SK-N-SH (cell line): ENCODE results near the gene PIMREG. TPM values are rescaled to one million over a fixed set of nuclear protein-coding genes. Genes with fewer than 3 reads are reported as not detected.

Experiments
- CTCF ChIA-PET: fragments of 300-600, 350-600 bp; formaldehyde crosslinking; extraction: SDS; loops from one replicate; lab custom pipeline; 2021; lab: Yijun Ruan, JAX
- POLR2A ChIA-PET: fragments of 350-600 bp; sonication (Branson Sonifier 250); formaldehyde crosslinking; extraction: SDS; loops from one replicate; lab custom pipeline; 2020; ENCODE audit warnings: antibody characterized with exemption, inconsistent platforms; lab: Yijun Ruan, JAX
- DNase-seq: peaks from one replicate; pipeline ENCODE4 v3.0.0; 2012
- H2AFZ ChIP-seq: fragments of 200-600 bp; sonication (generic); 2 replicates; pipeline ENCODE4 v1.8.1; 2016; ENCODE audit warnings: antibody characterized with exemption, mild to moderate bottlenecking, low read depth
- H3F3A ChIP-seq: fragments of 200-600 bp; sonication (generic); replicated peaks from 2 replicates; pipeline ENCODE3; 2016; ENCODE audit warnings: antibody characterized with exemption, mild to moderate bottlenecking; ENCODE audit not compliant: insufficient read depth
- H3K27ac ChIP-seq, 2 experiments: fragments of 200-500 bp in 1 of 2; fragments of 200-600 bp in 1 of 2; sonication (Bioruptor generic) in 1 of 2; sonication (generic), shearing (Covaris generic) in 1 of 2; 2 replicates each; pipeline versions ENCODE4 v1.5.1 to v1.6.1; 2014 to 2016; ENCODE audit warnings: low read depth in 2 of 2, inconsistent platforms in 1 of 2, low read length in 1 of 2, mild to moderate bottlenecking in 1 of 2, mixed read lengths in 1 of 2
- H3K27me3 ChIP-seq: fragments of 200-600 bp; sonication (generic), shearing (Covaris generic); 2 replicates; pipeline ENCODE4 v1.6.1; 2016; ENCODE audit warnings: mixed run types; ENCODE audit not compliant: insufficient read depth
- H3K36me3 ChIP-seq, 2 experiments: fragments of 200-500 bp in 1 of 2; fragments of 200-600 bp in 1 of 2; sonication (Bioruptor generic) in 1 of 2; sonication (generic) in 1 of 2; replicated peaks in 1 of 2; 2 replicates each; pipeline versions ENCODE3 to v1.5.1; 2014 to 2016; ENCODE audit warnings: low read length in 1 of 2, mild to moderate bottlenecking in 1 of 2; ENCODE audit not compliant: insufficient read depth in 2 of 2, control insufficient read depth in 1 of 2
- H3K4me1 ChIP-seq, 2 experiments: fragments of 200-500 bp in 1 of 2; fragments of 200-600 bp in 1 of 2; sonication (Bioruptor generic) in 1 of 2; sonication (generic), shearing (Covaris generic) in 1 of 2; 2 replicates each; pipeline versions ENCODE4 v1.5.1 to v1.6.1; 2014 to 2016; ENCODE audit warnings: low read depth in 1 of 2, low read length in 1 of 2, mixed run types in 1 of 2; ENCODE audit not compliant: insufficient read depth in 2 of 2, control insufficient read depth in 1 of 2
- H3K4me2 ChIP-seq: fragments of 200-600 bp; sonication (generic), shearing (Covaris generic); 2 replicates; pipeline ENCODE4 v1.6.1; 2017; ENCODE audit warnings: mixed run types
- H3K4me3 ChIP-seq, 2 experiments: fragments of 200-500 bp in 1 of 2; fragments of 200-600 bp in 1 of 2; sonication (Bioruptor generic) in 1 of 2; sonication (generic), shearing (Covaris generic) in 1 of 2; 2 replicates each; pipeline versions ENCODE4 v1.5.1 to v1.8.1; 2014 to 2016; ENCODE audit warnings: low read depth in 2 of 2, inconsistent platforms in 1 of 2, low read length in 1 of 2, mild to moderate bottlenecking in 1 of 2, mixed read lengths in 1 of 2, moderate library complexity in 1 of 2
- H3K79me2 ChIP-seq: fragments of 200-600 bp; sonication (generic); 2 replicates; pipeline ENCODE4 v1.8.1; 2017; ENCODE audit warnings: mild to moderate bottlenecking; ENCODE audit not compliant: insufficient read depth
- H3K9ac ChIP-seq: fragments of 200-600 bp; sonication (generic); 2 replicates; pipeline ENCODE4 v1.6.1; 2017; ENCODE audit warnings: mixed run types
- H3K9me2 ChIP-seq: fragments of 200-600 bp; sonication (generic); 2 replicates; pipeline ENCODE4 v1.6.1; 2017; ENCODE audit warnings: mixed run types
- H3K9me3 ChIP-seq: fragments of 200-600 bp; sonication (generic); 2 replicates; pipeline ENCODE4 v1.6.1; 2017; ENCODE audit warnings: mixed run types, mild to moderate bottlenecking, moderate library complexity
- H4K20me1 ChIP-seq: fragments of 200-600 bp; sonication (generic); 2 replicates; pipeline ENCODE4 v1.6.1; 2017; ENCODE audit warnings: mild to moderate bottlenecking, mixed run types; ENCODE audit not compliant: insufficient read depth
- EP300 ChIP-seq, 2 experiments: IDR thresholded peaks; 2 replicates each; pipeline versions ENCODE4 v1.4.0 to v1.6.1; 2012; ENCODE audit warnings: borderline replicate concordance in 1 of 2, low read depth in 1 of 2, low read length in 1 of 2
- FOSL2 ChIP-seq: IDR thresholded peaks from 2 replicates; pipeline ENCODE4 v1.4.0; 2012; ENCODE audit warnings: low read depth, mild to moderate bottlenecking, moderate library complexity, borderline replicate concordance
- GATA2 ChIP-seq: sonication (generic); formaldehyde crosslinking; IDR thresholded peaks from 2 replicates; pipeline ENCODE4 v1.5.0; 2020; ENCODE audit warnings: mild to moderate bottlenecking, missing genetic modification reagents
- IRF3 ChIP-seq: fragments of 150-350 bp; IDR thresholded peaks from 2 replicates; pipeline ENCODE4 v1.6.1; 2016; ENCODE audit warnings: mild to moderate bottlenecking, low read depth, low read length
- JUND ChIP-seq: IDR thresholded peaks from 2 replicates; pipeline ENCODE4 v1.4.0; 2012
- PBX3 ChIP-seq: IDR thresholded peaks from 2 replicates; pipeline ENCODE4; 2012
- POLR2AphosphoS5 ChIP-seq: IDR thresholded peaks from 2 replicates; pipeline ENCODE4 v1.6.1; 2012; ENCODE audit warnings: low read depth, low read length
- RCOR1 ChIP-seq: fragments of 150-350 bp; IDR thresholded peaks from 2 replicates; pipeline ENCODE4 v1.6.1; 2017; ENCODE audit warnings: antibody characterized with exemption, low read length
- RFX5 ChIP-seq: IDR thresholded peaks from 2 replicates; pipeline ENCODE4 v1.6.1; 2012; ENCODE audit warnings: mild to moderate bottlenecking, improper control_type of control experiment, low read length
- TAF1 ChIP-seq: IDR thresholded peaks from 2 replicates; pipeline ENCODE4 v1.6.1; 2012; ENCODE audit warnings: low read depth, mild to moderate bottlenecking, low read length, moderate library complexity, borderline replicate concordance
- TCF12 ChIP-seq: IDR thresholded peaks from 2 replicates; pipeline ENCODE4 v1.4.0; 2012
- USF1 ChIP-seq: IDR thresholded peaks from 2 replicates; pipeline ENCODE4 v1.4.0; 2012; ENCODE audit warnings: low read depth, borderline replicate concordance
- ZBTB33 ChIP-seq: IDR thresholded peaks from 2 replicates; pipeline ENCODE4 v1.4.0; 2012; ENCODE audit warnings: low read depth, borderline replicate concordance
- WGBS: methylation state at CpG from one replicate; pipeline ENCODE4 v1.1.6; 2017; ENCODE audit warnings: low lambda C conversion rate; 5-methylcytosine and 5-hydroxymethylcytosine counted together
- polyA plus RNA-seq, 3 experiments: library from polyadenylated mRNA; depleted of rRNA; stranded (reverse); fragments of >200 nt; gene quantifications; 2 replicates each; pipeline ENCODE4 v1.2.3, GENCODE V29; 2012

The PIMREG gene
- polyA plus RNA-seq, 1 of the 3 experiments (the other 2 are of a cell fraction): 19.6 TPM

- DNase-seq: no peak
- Histone ChIP-seq H3K9me2 (no peaks in the 10 kb centered on the region), H3K27ac (no peak overlapping the region), H3F3A (no peaks in the 10 kb centered on the region), H3K9me3 (no peaks in the 10 kb centered on the region), H3K4me1 (peaks cover 5 to 6% of the 10 kb centered on the region in 2 experiments; a peak in 2 of 4 replicates), H2AFZ (no peak overlapping the region), H3K4me3 (no peak overlapping the region), H3K79me2 (no peaks in the 10 kb centered on the region), H3K36me3 (no peaks in the 10 kb centered on the region), H3K27me3 (no peaks in the 10 kb centered on the region), H3K4me2 (no peak overlapping the region), H4K20me1 (no peaks in the 10 kb centered on the region), H3K9ac (no peak overlapping the region)
- 40% methylated on average over 12 of the region's 15 CpGs for WGBS
- CTCF ChIA-PET: interaction anchor here (0.9 kb wide), 1 partner anchor 24 kb away, joined by 3 read pairs; no protein-coding TSS in a partner anchor
- POLR2A ChIA-PET: no interaction called here
- no peak for TF ChIP-seq GATA2 (CRISPR knock-in tag)
- no peak for TF ChIP-seq IRF3
- no peak for TF ChIP-seq JUND
- TF ChIP-seq TCF12: no peak
- TF ChIP-seq PBX3: no peak
- TF ChIP-seq USF1: no peak
- TF ChIP-seq POLR2AphosphoS5: no peak
- TF ChIP-seq RFX5: no peak
These were observed 52.6 kb downstream of the PIMREG start for GRCh38 chr17:6496640-6497441.

- no peak for DNase-seq
- TF ChIP-seq FOSL2 (no peak), RCOR1 (no peak), TAF1 (no peak), USF1 (no peak), EP300 (IDR thresholded peaks at IDR 0.05; ENCODE audit: borderline replicate concordance in 1 of 2, low read depth in 1 of 2, low read length in 1 of 2) (no peak), ZBTB33 (no peak)
- TF ChIP-seq, all 33 proteins: peak for 0
These were observed 53.4 kb downstream of the PIMREG start for GRCh38 chr17:6497496-6498221.

More at GRCh38 chr17:6497496-6498221, 53.4 kb downstream of the PIMREG start:
- 70% methylated on average over 5 of the region's 17 CpGs for WGBS
- POLR2A ChIA-PET: no interaction called here
- Histone ChIP-seq H3K36me3 (no peaks in the 10 kb centered on the region), H3K9me2 (no peaks in the 10 kb centered on the region), H3K4me2 (no peak overlapping the region), H2AFZ (no peak overlapping the region), H3K27me3 (no peaks in the 10 kb centered on the region), H3K79me2 (no peaks in the 10 kb centered on the region), H3K4me1 (peaks cover 5 to 6% of the 10 kb centered on the region in 2 experiments; a peak in 2 of 4 replicates), H3K9me3 (no peaks in the 10 kb centered on the region), H4K20me1 (no peaks in the 10 kb centered on the region), H3K9ac (no peak overlapping the region), H3F3A (no peaks in the 10 kb centered on the region), H3K4me3 (no peak overlapping the region), H3K27ac (no peak overlapping the region)
- CTCF ChIA-PET: interaction anchor here (0.9 kb wide), 1 partner anchor 25 kb away, joined by 3 read pairs; no protein-coding TSS in a partner anchor
